Esophagus muscularis mucosa (tissue), 4 donors: ENCODE results near the gene KRT33A. TPM values are rescaled to one million over a fixed set of nuclear protein-coding genes. Genes with fewer than 3 reads are reported as not detected.
A peak's percentile ranks its signal among the peaks of the same experiment; 100 is the strongest.

Experiments used
- DNase-seq: peaks from one replicate; pipeline ENCODE4 v3.0.0-alpha.2; 2017; ENCODE audit errors: extremely low spot score
- H3K27ac ChIP-seq, 4 donors: fragments of 200-600 bp; sonication (generic); replicated peaks in 1 of 4; 1 replicate in 3 of 4; 2 replicates in 1 of 4; pipeline ENCODE4 v1.5.1; 2016 to 2019; ENCODE audit warnings: mild to moderate bottlenecking in 1 of 4
- H3K27me3 ChIP-seq, 4 donors: fragments of 200-600 bp; sonication (generic); one replicate each; pipeline versions ENCODE4 v1.5.1 to v1.6.0; 2016 to 2019
- H3K36me3 ChIP-seq, 4 donors: fragments of 200-600 bp; sonication (generic); one replicate each; pipeline ENCODE4 v1.5.1; 2016 to 2019
- H3K4me1 ChIP-seq, 4 donors: fragments of 200-600 bp; sonication (generic); one replicate each; pipeline ENCODE4 v1.5.1; 2016 to 2019
- H3K4me3 ChIP-seq, 4 donors: fragments of 200-600 bp; sonication (generic); 1 replicate in 2 of 4; 2 replicates in 2 of 4; pipeline ENCODE4 v1.5.1; 2016 to 2019; ENCODE audit warnings: mild to moderate bottlenecking in 4 of 4, moderate library complexity in 1 of 4
- H3K9me3 ChIP-seq, 4 donors: fragments of 200-600 bp; sonication (generic); 1 replicate in 3 of 4; 2 replicates in 1 of 4; pipeline ENCODE4 v1.5.1; 2016 to 2019
- EP300 ChIP-seq: sonication (generic); formaldehyde crosslinking; IDR thresholded peaks from one replicate; pipeline ENCODE4 v1.6.1; 2017; ENCODE audit warnings: antibody characterized with exemption
- POLR2A ChIP-seq: fragments of 450-650 bp; IDR thresholded peaks from one replicate; pipeline ENCODE4 v1.6.1; 2017; ENCODE audit warnings: antibody characterized with exemption, moderate library complexity, mild to moderate bottlenecking, low read depth
- POLR2AphosphoS5 ChIP-seq, 2 donors: sonication (generic); formaldehyde crosslinking; IDR thresholded peaks; one replicate each; pipeline ENCODE4 v1.6.1; 2017; ENCODE audit warnings: antibody characterized with exemption in 2 of 2
- WGBS: methylation state at CpG from one replicate; pipeline ENCODE4 v1.1.5; 2018; 5-methylcytosine and 5-hydroxymethylcytosine counted together
- intact Hi-C: fragments of 100-400 bp; cut with DNase I; formaldehyde crosslinking; loops from one replicate; pipeline ENCODE4 v1.15.1; 2023
- total RNA-seq, 4 donors: library from RNA; depleted of rRNA; stranded (reverse); fragments of >200 nt; gene quantifications; one replicate each; pipeline versions ENCODE4 v1.1.0 to v1.2.1, GENCODE V29; 2016
- TF ChIP-seq, protein P1 (sequence below), 3 experiments: fragments of 200-600 bp in 2 of 3; fragments of 450-650 bp in 1 of 3; sonication (generic) in 2 of 3; IDR thresholded peaks; one replicate each; pipeline ENCODE4 v1.5.1; 2017 to 2019; ENCODE audit warnings: antibody characterized with exemption in 3 of 3, mild to moderate bottlenecking in 2 of 3, moderate library complexity in 1 of 3

The KRT33A gene
- total RNA-seq, 4 donors from 2014 or later, result not detected

DNA sequence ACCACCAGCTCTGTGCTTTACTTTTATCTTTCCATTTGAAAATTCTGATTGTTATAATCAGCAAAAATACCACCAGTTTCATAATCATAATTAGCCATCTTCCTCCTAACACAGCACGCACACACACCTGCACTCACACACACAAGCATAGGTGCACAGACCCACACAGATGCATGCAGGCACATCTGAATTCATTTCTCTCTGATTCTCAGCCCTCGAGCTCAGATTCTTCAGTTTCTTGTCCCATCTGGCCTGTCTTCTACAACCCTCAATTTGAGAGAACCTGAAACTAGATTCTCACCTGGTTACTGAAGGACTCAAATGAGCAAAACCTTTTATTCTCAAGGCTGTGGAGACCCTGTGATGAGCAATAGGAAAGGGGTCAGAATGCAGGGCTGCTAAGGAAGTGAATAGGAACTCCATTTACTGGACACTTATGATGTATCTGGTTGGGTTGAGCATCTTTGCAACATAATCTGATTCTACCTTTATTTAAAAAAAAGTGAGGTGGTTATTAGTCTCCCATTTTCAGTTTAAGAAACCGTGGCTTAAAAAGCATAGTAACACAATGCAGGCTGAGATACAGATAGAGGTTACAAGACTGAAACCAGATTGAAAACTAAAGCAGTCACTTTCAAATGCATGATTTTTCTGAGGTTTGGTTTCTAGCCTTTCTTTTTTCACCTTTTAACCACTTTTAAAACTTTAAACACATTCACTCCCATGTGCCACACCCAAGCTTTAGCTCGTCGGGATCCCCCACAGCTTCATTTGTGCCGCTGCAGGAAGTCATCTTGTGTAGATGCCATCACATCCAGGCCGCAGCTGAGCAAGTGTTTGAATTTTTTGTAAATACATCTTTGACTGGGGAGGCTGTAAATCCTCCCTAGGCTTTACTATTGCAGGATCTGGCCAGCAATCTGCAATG lies 9.4 kb downstream of the KRT33A start:
- no peak for TF ChIP-seq EP300
- TF ChIP-seq POLR2A, result no peak
- no peak for TF ChIP-seq POLR2AphosphoS5 (IDR thresholded peaks at IDR 0.05)
- TF ChIP-seq, protein P1, sequence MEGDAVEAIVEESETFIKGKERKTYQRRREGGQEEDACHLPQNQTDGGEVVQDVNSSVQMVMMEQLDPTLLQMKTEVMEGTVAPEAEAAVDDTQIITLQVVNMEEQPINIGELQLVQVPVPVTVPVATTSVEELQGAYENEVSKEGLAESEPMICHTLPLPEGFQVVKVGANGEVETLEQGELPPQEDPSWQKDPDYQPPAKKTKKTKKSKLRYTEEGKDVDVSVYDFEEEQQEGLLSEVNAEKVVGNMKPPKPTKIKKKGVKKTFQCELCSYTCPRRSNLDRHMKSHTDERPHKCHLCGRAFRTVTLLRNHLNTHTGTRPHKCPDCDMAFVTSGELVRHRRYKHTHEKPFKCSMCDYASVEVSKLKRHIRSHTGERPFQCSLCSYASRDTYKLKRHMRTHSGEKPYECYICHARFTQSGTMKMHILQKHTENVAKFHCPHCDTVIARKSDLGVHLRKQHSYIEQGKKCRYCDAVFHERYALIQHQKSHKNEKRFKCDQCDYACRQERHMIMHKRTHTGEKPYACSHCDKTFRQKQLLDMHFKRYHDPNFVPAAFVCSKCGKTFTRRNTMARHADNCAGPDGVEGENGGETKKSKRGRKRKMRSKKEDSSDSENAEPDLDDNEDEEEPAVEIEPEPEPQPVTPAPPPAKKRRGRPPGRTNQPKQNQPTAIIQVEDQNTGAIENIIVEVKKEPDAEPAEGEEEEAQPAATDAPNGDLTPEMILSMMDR (IDR thresholded peaks at IDR 0.05), result no peak
- WGBS, result 75% methylated on average over 7 of the region's 7 CpGs
- no peaks in the 10 kb centered on the region for H3K36me3 ChIP-seq
- intact Hi-C loops, result no loop called here
- H3K27ac ChIP-seq, result no peak overlapping the region
- no peak overlapping the region for H3K4me3 ChIP-seq
- peaks cover 0 to 5% (median 0%) of the 10 kb centered on the region in 4 donors for H3K4me1 ChIP-seq
- H3K27me3 ChIP-seq, result no peaks in the 10 kb centered on the region
- H3K9me3 ChIP-seq, result peaks cover 0 to 4% (median 0%) of the 10 kb centered on the region in 4 donors
- DNase-seq, result no peak

DNA sequence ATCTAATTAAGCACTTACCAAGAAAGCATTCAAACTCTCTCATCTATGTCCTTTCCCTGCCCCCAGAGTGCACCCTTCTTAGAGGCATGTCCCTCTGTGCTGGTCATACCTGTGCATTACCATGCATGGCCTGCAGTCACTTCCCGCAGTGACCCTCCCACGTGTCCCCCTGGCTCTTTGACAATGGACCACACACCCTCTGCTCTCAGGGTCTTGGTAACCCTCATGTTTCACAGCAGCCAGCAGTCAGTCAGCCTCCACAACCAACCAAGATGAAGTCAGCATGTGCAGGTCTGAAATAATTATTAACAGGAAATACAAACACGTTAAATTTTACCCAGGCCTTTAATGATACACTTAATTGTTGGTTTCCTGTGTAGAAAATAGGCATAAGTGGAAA lies 10.1 kb downstream of the KRT33A start:
- intact Hi-C loops, result no loop called here
- no peak overlapping the region for H3K27ac ChIP-seq
- no peak for TF ChIP-seq EP300
- no peak for TF ChIP-seq POLR2AphosphoS5 (IDR thresholded peaks at IDR 0.05)
- TF ChIP-seq, protein P1 (IDR thresholded peaks at IDR 0.05), result no peak
- TF ChIP-seq POLR2A, result no peak
- 60% methylated on average over 3 of the region's 3 CpGs for WGBS
- H3K4me3 ChIP-seq, result no peak overlapping the region
- H3K9me3 ChIP-seq, result peaks cover 0 to 4% (median 0%) of the 10 kb centered on the region in 4 donors
- H3K36me3 ChIP-seq, result no peaks in the 10 kb centered on the region
- DNase-seq, result peak; percentile 86
- peaks cover 0 to 5% (median 0%) of the 10 kb centered on the region in 4 donors for H3K4me1 ChIP-seq
- no peaks in the 10 kb centered on the region for H3K27me3 ChIP-seq

DNA sequence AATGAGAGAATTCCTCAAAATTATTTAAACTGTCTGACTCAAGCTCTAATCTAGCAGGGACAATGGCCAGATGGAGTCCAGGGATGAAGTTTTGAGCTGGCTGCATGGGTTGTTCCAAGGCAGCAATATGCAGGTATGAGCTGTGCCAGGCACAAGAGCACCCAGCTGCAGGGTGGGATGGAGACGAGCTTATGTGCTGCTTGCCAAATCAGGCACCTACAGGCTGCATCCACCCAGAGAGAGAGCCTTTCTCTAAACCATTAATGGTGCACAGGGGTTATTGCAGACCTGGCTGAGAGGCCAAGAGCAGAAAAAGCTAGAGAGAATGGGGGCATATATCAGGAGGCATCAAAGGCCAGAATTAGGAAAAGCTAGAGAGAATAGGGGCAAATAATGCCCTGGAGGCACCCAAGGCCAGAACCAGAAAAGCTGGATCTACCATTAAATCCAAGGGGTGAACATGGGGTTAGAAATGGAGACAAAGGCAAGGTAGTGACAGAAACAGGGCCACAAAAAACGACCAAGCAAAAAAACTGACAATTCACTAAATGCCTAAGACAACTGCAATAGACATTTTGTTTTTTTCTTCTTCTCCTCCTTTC lies 11.0 kb downstream of the KRT33A start:
- peak; percentile 55 for DNase-seq
- H3K27ac ChIP-seq, result no peak overlapping the region
- peaks cover 0 to 5% (median 0%) of the 10 kb centered on the region in 4 donors for H3K4me1 ChIP-seq
- TF ChIP-seq EP300, result no peak
- TF ChIP-seq, protein P1 (IDR thresholded peaks at IDR 0.05), result no peak
- no peak for TF ChIP-seq POLR2A
- no peak for TF ChIP-seq POLR2AphosphoS5 (IDR thresholded peaks at IDR 0.05)
- no peak overlapping the region for H3K4me3 ChIP-seq
- WGBS, result 68% methylated on average over 2 of the region's 2 CpGs
- no peaks in the 10 kb centered on the region for H3K27me3 ChIP-seq
- intact Hi-C loops, result no loop called here
- peaks cover 0 to 4% (median 0%) of the 10 kb centered on the region in 4 donors for H3K9me3 ChIP-seq
- H3K36me3 ChIP-seq, result no peaks in the 10 kb centered on the region

DNA sequence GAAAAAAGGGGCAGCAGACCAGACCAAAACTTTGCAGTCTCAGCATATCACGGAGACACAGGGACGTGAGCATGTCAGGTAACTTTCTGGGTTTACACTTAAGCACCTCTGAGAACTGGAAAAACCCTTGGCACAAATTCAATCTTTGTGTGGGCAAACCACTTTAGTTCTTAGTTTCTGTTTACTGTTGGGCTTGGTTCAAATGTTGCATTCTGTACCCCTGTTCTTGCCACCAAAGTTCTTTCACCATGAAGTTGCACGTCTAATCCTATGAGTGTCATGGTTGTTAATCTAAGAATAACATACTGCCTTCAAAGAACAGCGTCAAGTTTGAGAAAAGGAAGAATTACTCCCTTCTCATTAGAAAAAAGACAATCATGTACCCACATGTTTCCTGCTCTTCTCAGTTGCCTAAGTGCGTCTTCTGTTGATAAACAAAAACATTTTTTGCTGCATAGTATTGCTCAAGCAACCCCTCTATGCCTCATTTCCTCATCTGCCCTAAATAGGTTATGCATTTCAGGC lies 11.6 kb downstream of the KRT33A start:
- Histone ChIP-seq H3K36me3 (no peaks in the 10 kb centered on the region), H3K4me1 (peaks cover 0 to 5% (median 0%) of the 10 kb centered on the region in 4 donors), H3K4me3 (no peak overlapping the region), H3K27me3 (no peaks in the 10 kb centered on the region), H3K9me3 (peaks cover 0 to 4% (median 0%) of the 10 kb centered on the region in 4 donors), H3K27ac (no peak overlapping the region)
- intact Hi-C loops, result no loop called here
- DNase-seq, result peak; percentile 84
- TF ChIP-seq, protein P1 (IDR thresholded peaks at IDR 0.05), result no peak
- no peak for TF ChIP-seq POLR2AphosphoS5 (IDR thresholded peaks at IDR 0.05)
- TF ChIP-seq EP300, result no peak
- no peak for TF ChIP-seq POLR2A
- 62% methylated on average over 5 of the region's 5 CpGs for WGBS
